ENCODE data around the gene FBLN7.

FBLN7 gene

GRCh38 chr2:112138159-112139032, at the start of gene FBLN7:
FBLN7 (plus strand) TSS chr2:112138385; CDS start chr2:112138656, 271 bp downstream.
- no peak for TF ChIP-seq CTCF (IDR thresholded peaks at IDR 0.05; ENCODE audit: unreplicated experiment in 3 of 3)
- Mint-ChIP-seq H3K27ac (no peak within 1 kb of the TSS), H3K4me1 (peaks cover 5% of the 10 kb centered on the region), H3K9me3 (peaks cover 4% of the 10 kb centered on the region), H3K36me3 (ENCODE audit: low read depth) (no peaks in the 10 kb centered on the region), H3K27me3 (ENCODE audit: low read depth) (peaks cover 50% of the 10 kb centered on the region), H3K4me3 (peak within 1 kb of the TSS; percentile 85 to 90 (median 88))

- Mint-ChIP-seq H3K36me3 (ENCODE audit: low read depth) (peaks cover 76% of the 10 kb centered on the region), H3K4me1 (peaks cover 22% of the 10 kb centered on the region), H3K4me3 (no peak overlapping the region), H3K9me3 (no peaks in the 10 kb centered on the region), H3K27ac (no peak overlapping the region), H3K27me3 (ENCODE audit: low read depth) (no peaks in the 10 kb centered on the region)
- TF ChIP-seq CTCF (IDR thresholded peaks at IDR 0.05; ENCODE audit: unreplicated experiment in 3 of 3) = no peak
Observed at GRCh38 chr2:112089375-112089774, 48.8 kb upstream of the FBLN7 start.

- Mint-ChIP-seq H3K4me3 (no peak overlapping the region), H3K27ac (peak overlapping the region in 2 of 3 experiments; percentile 10 to 11), H3K27me3 (ENCODE audit: low read depth) (no peaks in the 10 kb centered on the region), H3K4me1 (peaks cover 15% of the 10 kb centered on the region), H3K36me3 (ENCODE audit: low read depth) (peaks cover 62% of the 10 kb centered on the region), H3K9me3 (no peaks in the 10 kb centered on the region)
- no peak for TF ChIP-seq CTCF (IDR thresholded peaks at IDR 0.05; ENCODE audit: unreplicated experiment in 3 of 3)
Observed at GRCh38 chr2:112092286-112093041, 45.7 kb upstream of the FBLN7 start.

GRCh38 chr2:112093216-112093615, 45.0 kb upstream of the FBLN7 start:
- TF ChIP-seq CTCF (IDR thresholded peaks at IDR 0.05; ENCODE audit: unreplicated experiment in 3 of 3) = no peak
- Mint-ChIP-seq H3K4me1 (peaks cover 15% of the 10 kb centered on the region), H3K27me3 (ENCODE audit: low read depth) (no peaks in the 10 kb centered on the region), H3K9me3 (no peaks in the 10 kb centered on the region), H3K4me3 (no peak overlapping the region), H3K27ac (peak overlapping the region in 2 of 3 experiments; percentile 11 to 55), H3K36me3 (ENCODE audit: low read depth) (peaks cover 61% of the 10 kb centered on the region)

- peaks cover 55% of the 10 kb centered on the region for H3K36me3 Mint-ChIP-seq (ENCODE audit: low read depth)
- H3K4me3 Mint-ChIP-seq = no peak overlapping the region
- peak overlapping the region in 1 of 3 experiments; percentile 7 for H3K27ac Mint-ChIP-seq
- peaks cover 15% of the 10 kb centered on the region for H3K4me1 Mint-ChIP-seq
- no peak for TF ChIP-seq CTCF (IDR thresholded peaks at IDR 0.05; ENCODE audit: unreplicated experiment in 3 of 3)
- H3K9me3 Mint-ChIP-seq = no peaks in the 10 kb centered on the region
- H3K27me3 Mint-ChIP-seq (ENCODE audit: low read depth) = no peaks in the 10 kb centered on the region
Observed at GRCh38 chr2:112095681-112096080, 42.5 kb upstream of the FBLN7 start.

All from nephron (organoid).